Aorta (tissue), 5 donors: Measurements from ENCODE around the gene ABHD5. TPM values are rescaled to one million over a fixed set of nuclear protein-coding genes. Genes with fewer than 3 reads are reported as not detected.

Experiments
- ATAC-seq: fragments of 200-7000 bp; cut with Tn5 transposase; one replicate; pipeline ENCODE4 v1.9.1; 2022; ENCODE audit warnings: moderate library complexity; ENCODE audit not compliant: low FRiP score
- DNase-seq, 2 donors: peaks; one replicate each; pipeline ENCODE4 v3.0.0-alpha.2; 2020
- H3K27ac ChIP-seq, 2 donors: one replicate each; pipeline ENCODE4 v1.5.1; 2013; ENCODE audit warnings: low read length in 2 of 2, mild to moderate bottlenecking in 2 of 2, moderate library complexity in 2 of 2, control low read depth in 1 of 2, inconsistent platforms in 1 of 2, low read depth in 1 of 2
- H3K27me3 ChIP-seq, 2 donors: one replicate each; pipeline ENCODE4 v1.6.1; 2013; ENCODE audit warnings: control low read depth in 1 of 2, low read length in 1 of 2, mild to moderate bottlenecking in 1 of 2, moderate library complexity in 1 of 2; ENCODE audit not compliant: insufficient read depth in 2 of 2, control insufficient read depth in 1 of 2
- H3K36me3 ChIP-seq, 2 donors: one replicate each; pipeline ENCODE4 v1.6.1; 2013; ENCODE audit warnings: control low read depth in 1 of 2, low read length in 1 of 2, mild to moderate bottlenecking in 1 of 2; ENCODE audit not compliant: insufficient read depth in 2 of 2, control insufficient read depth in 1 of 2
- H3K4me1 ChIP-seq, 2 donors: one replicate each; pipeline ENCODE4 v1.6.1; 2013; ENCODE audit warnings: low read length in 2 of 2, control low read depth in 1 of 2, mild to moderate bottlenecking in 1 of 2, moderate library complexity in 1 of 2; ENCODE audit not compliant: insufficient read depth in 2 of 2, control insufficient read depth in 1 of 2
- H3K4me3 ChIP-seq, 2 donors: one replicate each; pipeline ENCODE4 v1.5.1; 2013; ENCODE audit warnings: low read length in 2 of 2, control low read depth in 1 of 2, mild to moderate bottlenecking in 1 of 2
- H3K9me3 ChIP-seq: one replicate; pipeline ENCODE4 v1.6.1; 2013; ENCODE audit warnings: mild to moderate bottlenecking, low read length; ENCODE audit not compliant: control insufficient read depth
- WGBS, 2 donors: extraction: QIAGEN DNeasy Blood & Tissue Kit; methylation state at CpG; one replicate each; pipeline ENCODE4 v1.1.7; 2013; 5-methylcytosine and 5-hydroxymethylcytosine counted together
- intact Hi-C, 2 donors: fragments of 100-400 bp; cut with DNase I; formaldehyde crosslinking; loops; one replicate each; pipeline versions ENCODE4 v1.14.2 to v1.15.0; 2022
- polyA plus RNA-seq, 2 donors: library from polyadenylated mRNA; stranded (reverse); fragments of 200-250 nt; gene quantifications; one replicate each; pipeline ENCODE4 v1.2.3, GENCODE V29; 2013
- total RNA-seq, 2 donors: library from RNA; stranded (reverse); fragmentation: NEBNext Ultra II Directional; extraction: Animal tissue kit (Norgen Biotek cat#: 25700); gene quantifications; one replicate each; pipeline ENCODE4 v1.2.1, GENCODE V29; 2021
- donor health status: healthy with polysubstance abuse.
- donor health status: Bipolar disorder and iron deficiency.
- donor health status: DM: no; HTN: no; CAD: no.
- donor health status: DM: no; HTN: no; CAD: no.
- donor health status: DM: yes; HTN: yes; CAD: no.

Gene ABHD5
- total and polyA plus RNA-seq, 4 donors = 8.6 to 28.8 (median 15.4) TPM

GRCh38 chr3:43764056-43764455, 73.3 kb downstream of the ABHD5 start:
- intact Hi-C loops = loop anchor here in 1 of 2 donors (10.0 kb wide), 1 partner anchor 139 kb away; the partner anchor contains the start of gene ANO10
- no peaks in the 10 kb centered on the region for H3K9me3 ChIP-seq
- H3K27me3 ChIP-seq = no peaks in the 10 kb centered on the region
- H3K36me3 ChIP-seq = no peaks in the 10 kb centered on the region
- 93 to 98% methylated on average over 2 of the region's 2 CpGs for WGBS, 2 donors
- H3K27ac ChIP-seq = no peak overlapping the region
- H3K4me1 ChIP-seq = no peaks in the 10 kb centered on the region
- H3K4me3 ChIP-seq = no peak overlapping the region
- no peak for DNase-seq
- no peak for ATAC-seq

DNA sequence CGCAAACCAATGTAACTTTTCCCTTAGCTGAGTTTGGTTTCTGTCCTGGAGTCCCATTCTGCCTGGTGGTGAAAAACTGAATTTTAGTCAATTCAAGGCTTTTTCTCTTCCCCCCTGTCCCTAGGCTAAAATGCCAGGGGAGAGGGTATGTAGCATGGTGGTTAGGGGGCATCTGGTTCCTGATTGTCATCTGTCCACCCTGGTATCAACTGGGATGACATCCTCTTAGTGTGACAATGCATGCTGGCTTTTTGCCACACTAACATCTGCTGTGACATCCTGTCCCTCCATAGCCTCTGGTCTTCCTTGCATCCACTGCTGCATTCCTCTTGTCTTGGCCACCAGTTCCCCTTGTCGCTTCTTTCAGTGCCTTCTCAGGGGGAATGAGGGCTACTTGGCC, 73.7 kb downstream of the ABHD5 start:
- DNase-seq (no peak), ATAC-seq (no peak)
- no peaks in the 10 kb centered on the region for H3K4me1 ChIP-seq
- WGBS, 2 donors = 96 to 97% methylated on average over 2 of the region's 2 CpGs
- intact Hi-C loops = loop anchor here in 1 of 2 donors (10.0 kb wide), 1 partner anchor 140 kb away; the partner anchor contains the start of gene ANO10
- no peaks in the 10 kb centered on the region for H3K36me3 ChIP-seq
- no peak overlapping the region for H3K27ac ChIP-seq
- H3K27me3 ChIP-seq = no peaks in the 10 kb centered on the region
- no peaks in the 10 kb centered on the region for H3K9me3 ChIP-seq
- no peak overlapping the region for H3K4me3 ChIP-seq

DNA sequence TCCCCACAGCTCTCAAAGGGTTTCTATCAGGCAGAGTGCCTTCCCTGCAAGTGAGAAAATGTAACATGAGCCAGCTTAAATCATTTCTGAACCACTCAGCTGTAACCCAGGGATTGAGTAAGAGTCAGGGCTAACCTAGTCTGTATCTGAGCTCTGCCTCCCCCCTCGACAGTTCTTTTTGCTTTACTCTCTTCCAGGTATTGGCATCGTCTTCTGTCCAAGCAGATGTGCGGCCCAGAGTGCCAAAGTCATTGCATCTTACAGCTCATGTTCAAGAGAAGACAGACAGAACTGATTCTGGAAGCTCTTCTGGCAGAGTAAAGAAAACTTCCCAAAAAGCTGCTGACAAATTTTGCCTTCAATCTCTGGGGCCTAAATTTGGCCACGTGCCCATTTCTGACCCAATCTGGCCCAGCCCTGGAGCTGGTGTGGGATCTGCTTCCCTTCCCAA, 74.8 kb downstream of the ABHD5 start:
- H3K4me1 ChIP-seq = no peaks in the 10 kb centered on the region
- 62 to 83% methylated on average over 4 of the region's 4 CpGs for WGBS, 2 donors
- H3K27me3 ChIP-seq = no peaks in the 10 kb centered on the region
- intact Hi-C loops = loop anchor here in 1 of 2 donors (10.0 kb wide), 1 partner anchor 141 kb away; the partner anchor contains the start of gene ANO10
- no peaks in the 10 kb centered on the region for H3K36me3 ChIP-seq
- no peak for DNase-seq
- no peak overlapping the region for H3K27ac ChIP-seq
- no peak overlapping the region for H3K4me3 ChIP-seq
- H3K9me3 ChIP-seq = no peaks in the 10 kb centered on the region
- ATAC-seq = no peak

- Histone ChIP-seq H3K36me3 (no peaks in the 10 kb centered on the region), H3K27me3 (no peaks in the 10 kb centered on the region), H3K27ac (no peak overlapping the region), H3K4me3 (no peak overlapping the region), H3K4me1 (no peaks in the 10 kb centered on the region), H3K9me3 (no peaks in the 10 kb centered on the region)
- ATAC-seq = no peak
- intact Hi-C loops = loop anchor here in 1 of 2 donors (10.0 kb wide), 1 partner anchor 142 kb away; the partner anchor contains the start of gene ANO10
- WGBS, 2 donors = 44 to 80% methylated on average over 2 of the region's 2 CpGs
- DNase-seq = no peak
These were observed 76.1 kb downstream of the ABHD5 start for GRCh38 chr3:43766672-43767465.

DNA sequence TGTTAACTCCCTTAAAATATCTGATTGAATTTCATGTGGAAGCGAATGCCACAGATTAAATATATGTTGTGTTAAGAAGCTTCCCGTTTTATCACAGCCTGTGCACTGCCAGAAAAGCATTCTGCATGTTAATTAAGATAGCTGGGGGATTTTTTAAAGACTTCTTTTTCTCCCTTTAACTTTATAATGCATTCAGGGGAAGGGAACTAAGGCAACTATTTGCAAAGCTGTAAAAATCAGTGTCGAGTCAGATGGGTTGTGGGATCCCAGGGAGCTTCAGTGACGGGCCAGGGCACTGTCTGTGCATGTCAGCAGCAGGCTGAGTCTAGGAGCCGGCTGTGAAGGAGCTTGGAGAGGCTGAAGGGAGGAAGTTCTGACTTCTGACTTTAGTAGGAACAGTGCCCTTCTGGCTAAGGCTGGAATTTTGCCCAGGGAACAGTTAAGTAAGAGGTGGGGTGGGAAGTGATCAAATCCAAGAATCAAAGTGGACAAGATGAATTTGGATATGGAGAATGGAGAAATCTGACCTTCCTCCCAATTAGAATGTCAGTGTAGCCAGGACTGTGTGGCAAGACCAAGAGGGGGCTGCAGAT, 77.7 kb downstream of the ABHD5 start:
- H3K4me1 ChIP-seq = no peaks in the 10 kb centered on the region
- intact Hi-C loops = loop anchor here in 1 of 2 donors (10.0 kb wide), 1 partner anchor 144 kb away; the partner anchor contains the start of gene ANO10
- no peak for ATAC-seq
- peak in 1 of 2 donors; percentile 60 for DNase-seq
- H3K4me3 ChIP-seq = no peak overlapping the region
- no peaks in the 10 kb centered on the region for H3K9me3 ChIP-seq
- H3K27me3 ChIP-seq = no peaks in the 10 kb centered on the region
- H3K36me3 ChIP-seq = no peaks in the 10 kb centered on the region
- 24 to 31% methylated on average over 5 of the region's 5 CpGs for WGBS, 2 donors
- H3K27ac ChIP-seq = no peak overlapping the region

DNA sequence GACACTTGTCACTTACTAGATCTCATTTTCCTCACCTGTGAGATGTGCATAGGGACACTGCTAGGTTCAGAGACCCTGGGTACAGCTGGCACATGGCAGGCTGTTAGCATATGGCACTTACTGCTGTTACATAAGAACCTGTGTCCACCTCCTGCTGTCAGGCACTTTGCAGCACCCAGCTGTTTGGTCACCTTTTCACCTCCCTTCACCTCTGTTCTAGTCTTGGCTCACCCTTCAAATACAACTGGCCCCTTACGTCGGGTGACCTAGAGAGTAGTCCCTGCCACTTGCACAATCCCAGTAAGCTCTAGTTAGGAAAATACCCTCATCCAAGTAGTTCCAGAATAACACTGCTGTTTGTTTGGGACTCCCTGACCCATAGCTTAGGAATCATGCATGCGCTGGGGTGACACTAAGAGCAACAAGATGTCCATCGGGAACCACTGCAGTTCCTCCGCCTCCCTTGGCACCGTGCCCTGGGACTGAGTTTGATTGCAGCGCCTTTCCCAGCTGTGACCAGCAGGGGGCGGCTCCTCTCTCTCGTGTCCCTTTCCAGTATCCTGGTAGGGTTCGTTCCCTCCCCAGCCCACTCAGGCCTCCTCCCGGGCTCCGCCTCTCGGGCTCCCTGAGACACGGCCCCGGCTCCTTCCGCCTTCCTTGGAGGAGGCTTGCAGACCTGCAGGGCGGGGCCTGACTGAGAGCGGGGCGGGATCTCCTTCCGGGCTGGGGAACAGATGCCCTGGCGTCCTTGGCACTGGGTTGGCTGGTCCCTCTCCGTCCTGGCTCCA, 78.6 kb downstream of the ABHD5 start:
- Histone ChIP-seq H3K4me1 (no peaks in the 10 kb centered on the region), H3K27me3 (no peaks in the 10 kb centered on the region), H3K4me3 (no peak overlapping the region), H3K27ac (peak overlapping the region; percentile 82 to 85), H3K36me3 (no peaks in the 10 kb centered on the region), H3K9me3 (no peaks in the 10 kb centered on the region)
- ATAC-seq = peak; percentile 95
- peak; percentile 98 to 100 for DNase-seq
- intact Hi-C loops = loop anchor here in 1 of 2 donors (10.0 kb wide), 1 partner anchor 144 kb away; the partner anchor contains the start of gene ANO10
- 1 to 3% methylated on average over 22 of the region's 22 CpGs for WGBS, 2 donors

DNA sequence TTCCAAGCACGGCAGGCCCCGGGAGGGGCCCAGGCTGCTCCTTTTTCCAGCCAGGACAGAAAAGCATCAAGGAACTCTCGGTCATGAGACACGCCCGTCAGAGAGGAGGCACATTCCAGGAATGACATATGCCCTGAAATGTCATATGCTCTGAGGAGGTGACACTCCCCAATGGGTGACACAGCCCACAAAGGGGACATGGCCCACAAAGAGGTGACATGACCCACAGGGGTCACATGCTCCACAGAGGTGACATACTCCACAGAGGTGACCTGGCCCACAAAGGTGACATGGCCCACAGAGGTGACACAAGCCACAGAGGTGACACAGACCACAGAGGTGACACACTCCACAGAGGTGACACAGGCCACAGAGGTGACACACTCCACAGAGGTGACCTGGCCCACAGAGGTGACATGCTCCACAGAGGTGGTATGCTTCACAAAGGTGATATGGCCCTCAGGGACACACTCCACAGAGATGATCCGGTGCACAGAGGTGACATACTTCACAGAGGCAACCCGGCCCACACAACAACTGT, 79.2 kb downstream of the ABHD5 start:
- Histone ChIP-seq H3K9me3 (no peaks in the 10 kb centered on the region), H3K4me3 (no peak overlapping the region), H3K36me3 (no peaks in the 10 kb centered on the region), H3K27me3 (no peaks in the 10 kb centered on the region), H3K27ac (peak overlapping the region; percentile 82 to 85), H3K4me1 (no peaks in the 10 kb centered on the region)
- DNase-seq (no peak), ATAC-seq (no peak)
- intact Hi-C loops = loop anchor here (5.0 to 10.0 kb wide), 8 partner anchors 38 to 485 kb away; partner anchors contain the start of genes ANO10 (in 1 of the 2) and SNRK (in 1 of the 2)
- WGBS, 2 donors = 26 to 33% methylated on average over 7 of the region's 7 CpGs
